GM18858 (cell line): Measurements from ENCODE around the gene EIF2B4.
A peak's percentile ranks its signal among the peaks of the same experiment; 100 is the strongest.
"Not testable (repeated sequence)": the region's sequence is repeated elsewhere in the genome, so short reads cannot be mapped to it uniquely, and the experiment has no call there.

Experiments
- ATAC-seq: cut with Tn5 transposase; IDR thresholded peaks from one replicate; pipeline ENCODE4 v1.9.1; 2021; ENCODE audit not compliant: unreplicated experiment

Gene EIF2B4

DNA sequence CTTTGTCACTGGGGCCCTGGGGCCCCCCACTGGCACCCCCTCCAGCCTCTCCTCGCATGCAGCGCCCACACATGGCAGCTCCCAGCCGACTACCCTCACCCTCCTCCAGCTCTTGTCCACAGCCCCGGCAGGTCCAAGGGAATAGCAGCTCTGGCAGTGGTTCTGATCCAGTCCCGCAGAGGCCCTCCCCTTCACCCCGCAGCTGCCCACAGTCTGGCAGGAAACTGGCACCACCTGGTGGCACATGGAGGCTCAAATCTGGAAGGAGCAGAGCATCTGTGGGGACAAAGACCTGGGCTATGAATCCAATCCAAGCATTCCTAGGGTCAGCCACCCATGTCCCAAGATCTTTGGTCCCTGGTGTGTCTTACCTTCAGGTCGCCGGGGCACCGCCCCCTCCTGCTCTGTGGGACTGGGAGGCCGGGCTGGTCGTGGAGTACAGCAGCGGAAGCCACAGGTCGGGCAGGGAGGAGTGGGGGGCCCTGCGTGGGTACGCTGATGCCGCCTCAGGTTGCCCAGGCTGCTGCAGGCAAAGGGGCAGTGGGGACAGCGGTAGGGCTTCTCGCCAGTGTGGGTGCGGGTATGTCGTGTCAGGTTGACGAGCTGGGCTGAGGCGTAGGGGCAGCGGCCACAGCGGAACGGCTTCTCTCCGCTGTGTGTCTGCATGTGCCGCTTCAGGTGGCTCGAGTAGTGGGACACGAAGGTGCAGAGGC lies 8.1 kb upstream of the EIF2B4 start:
- no peak for ATAC-seq

DNA sequence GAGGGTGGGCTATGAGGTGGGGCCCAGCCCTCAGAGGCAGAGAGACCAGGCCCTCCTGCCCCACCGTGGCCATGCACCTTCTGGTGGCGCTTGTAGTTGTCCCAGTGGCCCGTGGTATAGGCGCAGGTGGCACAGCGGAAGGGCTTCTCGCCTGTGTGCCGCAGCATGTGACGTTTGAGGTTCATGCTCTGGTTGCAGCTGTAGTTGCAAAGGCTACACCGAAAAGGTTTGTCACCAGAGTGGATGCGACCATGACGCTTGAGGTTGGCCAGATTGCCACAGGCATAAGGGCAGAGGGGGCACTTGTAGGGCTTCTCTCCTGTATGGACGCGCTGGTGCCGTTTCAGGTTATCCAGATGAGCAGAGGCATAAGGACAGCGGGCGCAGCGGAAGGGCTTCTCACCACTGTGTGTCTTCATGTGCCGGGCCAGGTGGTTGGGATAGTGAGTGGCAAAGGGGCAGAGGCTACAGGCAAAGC lies 7.5 kb upstream of the EIF2B4 start:
- ATAC-seq = no peak

DNA sequence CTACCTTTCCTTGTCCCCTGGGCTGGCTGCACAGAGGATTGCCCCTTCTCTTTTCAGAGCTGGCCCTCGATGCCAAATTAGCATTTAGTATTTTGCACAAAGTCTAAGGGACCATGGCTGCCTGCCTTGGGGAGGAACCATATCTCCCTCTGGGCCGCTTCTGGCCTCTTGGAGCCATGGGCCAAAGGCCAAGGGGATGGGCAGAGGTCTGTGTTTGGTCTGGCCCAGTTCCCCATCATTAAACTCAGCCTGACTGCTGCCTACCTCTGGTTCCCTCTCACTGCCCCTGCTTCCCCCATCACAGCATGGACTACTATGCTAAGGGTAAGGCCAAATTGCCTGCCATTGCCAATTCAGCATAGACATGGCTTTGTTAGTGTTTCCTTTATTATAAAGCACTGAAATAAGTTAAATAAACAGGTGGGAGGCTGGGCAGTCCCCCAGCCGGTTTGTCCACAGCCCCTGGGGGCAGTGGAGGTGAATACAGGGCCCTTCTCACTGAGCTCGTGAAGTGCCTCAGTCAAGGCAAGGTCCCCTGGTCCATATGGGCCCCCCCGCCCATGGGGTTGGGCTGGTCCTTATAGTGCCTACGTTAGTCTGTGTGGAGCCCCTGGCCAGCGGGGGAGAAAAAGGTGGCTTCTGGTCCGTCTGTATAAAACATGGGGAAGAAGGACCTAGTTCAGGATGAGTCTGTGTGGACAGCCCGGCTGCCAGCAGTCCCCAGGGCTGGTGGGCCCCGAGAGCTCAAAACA lies 6.9 kb upstream of the EIF2B4 start:
- ATAC-seq = no peak

DNA sequence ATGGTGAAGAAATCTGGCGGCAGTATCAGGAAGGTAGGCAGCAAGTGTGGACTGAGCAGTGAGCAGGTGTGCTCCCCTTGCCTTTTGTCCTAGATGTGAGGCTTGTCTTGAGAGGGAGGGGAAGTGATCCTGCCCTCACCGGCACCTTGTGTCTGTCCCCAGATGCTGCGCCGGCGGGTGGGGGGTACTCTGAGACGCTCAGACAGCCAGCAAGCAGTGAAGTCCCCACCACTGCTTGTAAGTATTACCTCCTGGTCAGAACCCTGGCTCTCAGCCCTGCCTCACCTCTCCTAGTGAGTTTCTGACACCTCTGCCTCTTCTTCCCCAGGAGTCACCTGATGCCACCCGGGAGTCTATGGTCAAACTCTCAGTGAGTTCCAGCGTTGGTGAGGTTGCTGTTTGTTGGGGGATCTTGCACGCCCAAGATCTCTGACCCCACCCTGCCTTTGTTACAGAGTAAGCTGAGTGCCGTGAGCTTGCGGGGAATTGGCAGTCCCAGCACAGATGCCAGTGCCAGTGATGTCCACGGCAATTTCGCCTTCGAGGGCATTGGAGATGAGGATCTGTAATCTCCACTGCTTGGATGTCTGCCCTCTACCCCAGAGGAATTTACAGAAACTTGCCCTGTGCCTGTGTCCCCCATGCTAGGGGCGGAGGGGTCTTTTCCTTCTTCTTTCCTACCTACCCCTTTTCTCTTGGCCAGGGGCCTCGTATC lies 6.2 kb upstream of the EIF2B4 start:
- no peak for ATAC-seq

DNA sequence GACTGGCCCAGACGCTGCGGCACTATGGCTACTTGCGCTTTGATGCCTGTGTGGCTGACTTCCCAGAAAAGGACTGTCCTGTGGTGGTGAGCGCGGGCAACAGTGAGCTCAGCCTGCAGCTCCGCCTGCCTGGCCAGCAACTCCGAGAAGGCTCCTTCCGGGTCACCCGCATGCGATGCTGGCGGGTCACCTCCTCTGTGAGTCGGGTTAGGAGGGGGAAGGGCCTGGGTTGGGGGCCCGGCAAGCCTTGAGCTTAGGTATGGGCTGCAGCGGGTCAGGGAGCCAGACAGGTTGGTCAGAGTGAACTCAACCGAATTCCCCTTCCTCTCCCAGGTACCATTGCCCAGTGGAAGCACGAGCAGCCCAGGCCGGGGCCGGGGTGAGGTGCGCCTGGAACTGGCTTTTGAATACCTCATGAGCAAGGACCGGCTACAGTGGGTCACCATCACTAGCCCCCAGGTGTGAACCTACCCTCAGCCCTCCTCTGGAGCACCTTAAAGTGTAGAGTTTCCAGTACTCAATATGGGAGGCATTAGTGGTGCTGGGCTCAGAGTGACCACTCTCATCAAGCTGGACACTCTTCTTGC lies 5.5 kb upstream of the EIF2B4 start:
- ATAC-seq = no peak

DNA sequence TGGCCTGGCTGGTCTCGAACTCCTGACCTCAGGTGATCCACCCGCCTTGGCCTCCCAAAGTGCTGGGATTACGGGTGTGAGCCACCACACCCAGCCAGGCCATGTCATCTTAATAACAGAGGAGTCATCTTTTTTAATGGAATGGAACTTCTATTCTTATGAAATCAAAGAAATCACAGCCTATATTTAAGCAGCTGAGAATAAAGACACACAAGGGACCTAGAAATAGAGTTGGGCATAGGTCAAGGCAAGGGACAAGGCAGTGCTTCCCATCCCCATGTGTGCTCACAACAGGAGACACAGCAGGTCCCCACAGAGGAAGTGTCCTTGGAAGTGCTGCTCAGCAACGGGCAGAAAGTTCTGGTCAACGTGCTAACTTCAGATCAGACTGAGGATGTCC lies 3.4 kb upstream of the EIF2B4 start:
- no peak for ATAC-seq

DNA sequence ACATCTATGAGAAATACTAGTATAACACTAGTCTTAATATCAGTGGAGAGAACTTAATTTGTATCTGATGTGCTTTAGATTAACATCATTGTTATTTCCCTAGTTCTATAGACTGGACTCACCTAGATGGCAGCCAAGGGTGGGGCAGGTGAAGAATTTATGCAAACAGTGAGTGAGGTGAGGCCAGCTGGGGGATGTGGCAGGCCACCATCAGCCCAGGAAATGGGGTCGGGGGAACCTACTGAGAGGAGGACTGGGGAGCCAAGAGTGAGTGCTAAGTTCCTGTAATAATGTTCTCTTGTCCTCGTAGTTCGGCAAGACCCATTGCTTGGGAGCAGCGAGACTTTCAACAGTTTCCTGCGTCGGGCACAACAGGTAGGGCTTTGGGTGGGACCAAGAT lies 2.8 kb upstream of the EIF2B4 start:
- ATAC-seq = no peak

DNA sequence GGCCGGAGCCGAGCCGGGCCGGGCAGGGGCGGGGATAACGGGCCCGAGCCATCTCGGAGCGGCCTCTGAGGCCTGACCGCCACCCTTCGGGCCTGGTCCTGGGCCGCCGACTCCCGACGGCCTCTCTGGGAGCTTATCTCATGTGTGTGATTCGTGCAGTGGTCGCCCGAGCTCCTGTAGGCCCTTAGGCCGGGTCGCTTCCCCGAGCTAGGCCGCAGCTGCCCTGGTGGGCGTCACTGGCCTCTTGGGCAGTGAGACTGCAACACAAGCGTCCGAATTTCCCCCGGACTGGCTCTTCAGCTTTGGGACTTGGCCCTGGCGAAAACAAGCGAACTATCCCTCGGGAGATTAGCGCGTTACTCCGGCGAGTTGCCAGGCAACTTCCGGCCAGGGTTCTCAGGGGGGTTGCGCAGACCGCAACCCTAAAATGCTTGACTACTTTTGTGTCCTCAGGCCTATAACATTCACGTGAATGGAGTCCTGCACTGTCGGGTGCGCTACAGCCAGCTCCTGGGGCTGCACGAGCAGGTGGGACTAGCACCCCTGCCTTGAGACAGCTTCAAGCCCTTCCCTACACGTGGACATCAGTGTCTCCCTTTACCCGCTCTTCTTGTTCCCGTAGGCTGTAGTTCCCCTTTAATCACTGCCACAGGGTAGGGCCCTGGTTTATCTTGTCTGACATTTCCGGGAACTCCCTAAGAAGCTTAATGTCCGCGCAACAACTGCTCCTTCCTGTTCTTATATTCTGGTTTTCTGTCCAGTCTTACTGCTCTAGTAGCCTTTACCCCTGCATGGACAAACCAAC lies 880 bp upstream of the EIF2B4 start:
- peak; percentile 12 for ATAC-seq

DNA sequence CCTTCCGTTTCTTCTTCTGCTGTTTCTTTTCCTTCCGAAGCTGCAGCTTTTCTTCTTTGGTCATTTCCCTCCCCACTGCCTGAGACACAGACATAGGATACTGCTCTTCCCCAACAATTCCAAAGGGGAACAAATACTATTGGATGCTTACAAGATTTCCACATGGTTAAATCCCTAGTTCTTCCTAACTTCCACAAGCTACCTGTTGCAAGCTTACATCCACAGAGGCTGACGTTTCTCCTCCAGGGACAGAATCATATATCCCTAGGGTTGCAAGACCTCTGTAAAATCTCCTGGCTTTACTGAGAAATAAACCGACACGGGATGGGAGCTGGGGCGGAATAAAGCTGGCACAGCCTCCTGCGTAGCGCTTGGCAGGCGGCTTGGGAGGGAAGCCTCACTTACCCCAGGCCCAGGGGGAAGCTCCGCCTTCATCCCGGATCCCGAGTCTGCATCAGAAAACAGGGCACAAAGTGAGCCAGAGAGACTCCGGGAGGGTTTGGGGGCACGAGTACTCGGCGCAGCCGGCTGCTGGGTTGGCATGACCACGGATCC lies 590 bp downstream of the EIF2B4 start:
- no peak for ATAC-seq

DNA sequence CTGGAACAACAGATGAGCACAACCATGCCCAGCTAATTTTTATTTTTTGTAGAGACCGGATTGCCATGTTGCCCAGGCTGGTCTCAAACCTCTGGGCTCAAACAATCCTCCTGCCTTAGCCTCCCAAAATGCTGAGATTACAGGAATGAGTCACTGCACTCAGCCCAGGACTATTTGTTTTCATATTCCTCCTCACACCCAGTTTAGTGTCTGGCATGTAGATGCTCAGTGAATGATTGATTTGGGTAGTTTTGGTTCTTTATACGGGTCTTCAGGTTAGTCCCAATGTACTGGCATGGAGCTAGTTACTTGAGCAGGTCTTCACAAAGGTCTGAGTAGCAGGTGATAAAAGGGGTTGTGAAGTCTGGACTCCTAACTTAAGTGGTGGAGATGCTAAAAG lies 6.2 kb downstream of the EIF2B4 start:
- no peak for ATAC-seq

DNA sequence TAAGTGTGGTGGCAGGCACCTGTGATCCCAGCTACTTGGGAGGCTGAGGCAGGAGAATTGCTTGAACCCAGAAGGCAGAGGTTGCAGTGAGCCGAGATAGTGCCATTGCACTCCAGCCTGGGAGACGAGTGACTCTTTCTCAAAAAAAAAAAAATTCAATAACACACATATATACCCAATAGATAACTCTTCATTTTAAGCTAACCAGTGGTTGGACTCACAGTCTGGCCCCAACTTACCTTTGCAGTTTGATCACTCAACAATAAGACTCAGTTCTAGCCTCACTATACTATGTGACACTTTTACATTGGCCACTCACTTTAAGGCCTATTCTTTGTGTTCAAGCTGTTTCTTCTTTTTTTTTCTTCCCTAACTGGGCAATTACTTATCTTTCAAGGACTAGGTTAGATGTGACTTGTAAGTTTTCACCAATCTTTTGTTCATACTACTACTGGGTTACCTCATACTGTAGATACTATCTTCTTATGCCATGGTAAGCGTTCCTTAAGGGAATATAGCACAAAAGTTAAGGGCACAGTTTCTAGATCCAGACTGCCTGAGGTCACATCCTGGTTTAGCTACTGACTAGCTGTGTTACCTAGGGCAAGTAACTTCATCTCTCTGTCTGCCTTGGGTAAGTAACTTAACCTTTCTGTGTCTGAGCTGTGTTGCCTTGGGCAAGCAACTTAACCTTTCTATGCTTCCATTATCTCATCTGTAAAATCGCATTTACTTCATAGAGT lies 7.3 kb downstream of the EIF2B4 start:
- no peak for ATAC-seq

DNA sequence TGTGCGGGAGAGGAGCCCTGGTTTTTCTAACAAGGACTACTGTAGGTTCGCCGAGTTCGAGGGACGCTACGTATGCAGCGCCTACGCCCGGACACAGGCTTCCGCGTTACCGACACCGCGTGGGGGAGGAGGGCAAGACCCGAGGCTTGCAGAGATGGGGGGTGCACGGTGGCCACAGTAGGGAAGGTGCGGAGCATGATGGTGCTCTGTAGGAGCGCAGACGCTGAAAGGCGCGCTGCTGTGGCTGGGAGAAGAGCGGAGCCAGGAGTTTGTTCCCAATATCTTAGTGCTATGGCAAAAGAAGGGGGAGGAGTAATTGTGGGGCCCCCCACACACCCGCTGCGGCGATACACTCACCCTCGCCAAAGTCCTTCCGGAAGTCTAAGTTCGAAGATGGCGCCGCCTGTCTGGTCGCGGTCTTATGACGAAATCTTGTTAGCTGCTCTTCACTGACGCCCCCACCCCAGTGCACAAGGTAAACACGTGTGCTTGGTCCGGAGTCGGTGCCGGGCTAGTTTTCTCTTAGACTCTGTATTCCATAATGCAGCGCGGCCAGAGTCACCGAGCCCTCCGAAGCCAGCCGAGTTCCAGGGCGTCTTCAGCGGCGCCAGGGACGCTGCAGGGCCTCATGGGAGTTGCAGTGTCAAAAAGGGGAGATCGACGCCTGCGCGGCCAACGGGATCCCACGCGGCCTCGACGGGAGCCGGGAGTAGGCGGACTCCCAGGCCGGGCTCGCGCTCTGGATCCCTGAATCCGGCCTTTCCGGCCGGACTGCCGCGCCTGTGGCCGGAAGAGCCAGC lies 13.6 kb downstream of the EIF2B4 start, which contains the start of gene GTF3C2:
Gene GTF3C2, minus strand, starts transcription at position 383 of the 800 bp plus-strand sequence. CDS start 13,210 bp downstream, outside the sequence.
- ATAC-seq = peak; percentile 74

DNA sequence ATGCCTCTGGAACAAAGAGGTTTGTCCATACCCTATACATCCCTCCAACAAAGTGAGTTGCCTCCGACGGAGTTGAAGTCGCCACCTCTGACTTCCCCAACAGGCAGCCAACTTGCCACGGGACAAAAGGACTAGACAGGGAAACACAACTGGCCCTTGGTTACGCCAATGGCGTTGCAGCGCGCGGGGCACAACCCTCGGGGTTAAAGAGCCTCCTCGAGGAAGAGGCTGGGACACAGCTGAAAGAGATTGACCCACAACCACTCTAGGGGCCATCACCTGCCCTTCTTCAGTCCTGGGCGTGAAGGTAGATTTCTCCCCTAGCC lies 14.1 kb downstream of the EIF2B4 start:
- ATAC-seq = peak; percentile 21

DNA sequence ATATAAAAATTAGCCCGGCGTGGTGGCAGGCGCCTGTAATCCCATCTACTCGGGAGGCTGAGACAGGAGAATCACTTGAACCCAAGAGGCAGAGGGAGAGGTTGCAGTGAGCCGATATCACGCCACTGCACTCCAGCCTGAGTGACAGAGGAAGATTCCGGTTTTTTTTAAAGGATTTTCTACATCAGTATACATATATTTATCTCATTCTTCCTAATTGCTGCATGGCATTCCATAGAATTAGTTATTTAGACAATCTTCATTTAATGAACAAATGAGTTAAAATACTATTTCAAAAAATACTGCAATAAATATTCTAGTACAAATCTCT lies 15.6 kb downstream of the EIF2B4 start:
- no peak for ATAC-seq

DNA sequence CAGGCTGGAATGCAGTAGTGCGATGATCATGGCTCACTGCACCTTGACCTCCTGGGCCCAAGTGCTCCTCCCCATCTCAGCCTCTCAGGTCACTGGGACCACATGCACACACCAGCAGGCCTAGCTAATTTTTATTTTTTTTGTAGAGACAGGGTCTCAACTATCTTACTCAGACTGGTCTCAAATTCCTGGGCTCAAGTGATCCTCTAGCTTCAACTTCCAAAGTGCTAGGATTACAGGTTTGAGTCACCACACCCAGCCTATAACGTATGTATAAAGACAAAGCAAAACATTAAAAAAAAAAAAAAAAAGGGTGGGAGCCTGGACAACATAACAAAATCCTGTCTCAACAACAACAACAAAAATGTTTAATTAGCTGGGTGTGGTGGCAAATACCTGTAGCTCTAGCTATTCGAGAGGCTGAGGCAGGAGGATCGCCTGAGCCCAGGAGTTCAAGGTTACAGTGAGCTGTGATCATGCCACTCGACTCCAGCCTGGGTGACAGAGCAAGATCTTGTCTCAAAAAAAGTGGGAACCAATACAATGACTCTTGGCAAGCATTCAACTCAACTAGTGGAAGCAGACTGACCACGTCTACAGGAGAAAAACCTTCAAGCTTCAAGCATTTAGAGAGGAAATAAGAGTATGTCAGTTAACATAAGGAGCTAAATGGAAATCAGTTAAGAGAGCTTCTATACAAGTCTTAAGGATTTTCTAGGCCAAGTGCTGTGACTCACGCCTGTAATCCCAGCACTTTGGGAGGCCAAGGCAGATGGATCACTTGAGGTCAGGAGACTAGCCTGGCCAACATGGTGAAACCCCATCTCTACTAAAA lies 16.2 kb downstream of the EIF2B4 start:
- ATAC-seq = no peak

DNA sequence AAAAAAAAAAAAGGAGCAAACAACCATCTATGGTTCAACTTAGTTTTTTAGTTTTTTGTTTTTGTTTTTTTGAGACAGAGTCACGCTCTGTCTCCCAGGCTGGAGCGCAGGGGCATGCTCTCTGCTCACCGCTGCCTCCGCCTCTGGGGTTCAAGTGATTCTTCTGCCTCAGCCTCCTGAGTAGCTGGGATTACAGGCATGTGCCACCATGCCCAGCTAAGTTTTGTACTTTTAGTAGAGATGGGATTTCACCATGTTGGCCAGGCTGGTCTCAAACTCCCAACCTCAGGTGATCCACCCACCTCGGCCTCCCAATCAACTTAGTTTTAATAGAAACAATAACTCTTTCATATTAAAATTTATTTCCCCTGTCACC lies 16.8 kb downstream of the EIF2B4 start:
- ATAC-seq = not testable (repeated sequence)

DNA sequence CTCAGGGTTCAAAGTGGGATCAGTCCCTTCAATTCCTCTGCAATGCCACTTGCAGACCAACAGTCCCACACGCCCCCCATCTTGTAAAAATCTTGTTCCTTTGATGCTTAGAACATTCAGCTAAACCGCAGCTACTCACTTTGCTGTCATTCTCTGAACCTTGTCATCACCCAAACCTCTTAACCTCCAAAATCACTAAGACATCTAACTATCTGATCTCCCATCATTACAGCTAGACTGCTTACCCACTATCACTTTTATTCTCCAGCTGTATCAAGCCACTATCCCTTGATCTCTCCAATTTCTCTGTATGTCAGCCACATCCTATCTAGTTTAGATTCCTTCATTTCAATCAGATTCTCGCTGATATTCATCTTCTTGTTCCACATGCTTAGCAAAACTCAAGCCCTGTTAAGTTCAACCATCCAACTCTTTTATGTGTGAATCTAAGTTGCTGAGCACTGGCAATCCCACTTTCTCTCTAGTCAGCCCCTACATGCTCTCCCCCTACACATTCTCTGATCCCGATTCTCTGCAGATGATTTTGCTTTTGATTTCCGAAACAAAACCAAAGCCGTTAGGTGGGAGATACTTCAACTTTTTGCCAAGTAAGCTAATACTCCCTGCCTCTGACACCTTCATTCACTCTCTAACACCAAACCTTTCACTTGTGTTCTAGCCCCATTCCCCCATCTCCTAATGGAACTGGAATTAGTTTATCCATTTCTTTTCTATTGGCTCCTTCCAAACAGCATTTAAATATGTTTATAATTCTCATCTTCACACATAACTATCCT lies 18.1 kb downstream of the EIF2B4 start:
- no peak for ATAC-seq
